HG02571 (cell line): ENCODE measurements around the gene CALD1.

Source experiments
- ATAC-seq: cut with Tn5 transposase; IDR thresholded peaks from one replicate; pipeline ENCODE4 v1.9.1; 2021; ENCODE audit warnings: mild to moderate bottlenecking, moderate library complexity; ENCODE audit not compliant: unreplicated experiment

The CALD1 gene

GRCh38 chr7:134825666-134826065 lies 46.2 kb downstream of the CALD1 start:
- no peak for ATAC-seq

- ATAC-seq: no peak
Measured at GRCh38 chr7:134826105-134826504, 46.7 kb downstream of the CALD1 start.

- no peak for ATAC-seq
Measured at GRCh38 chr7:134827436-134827835, 48.0 kb downstream of the CALD1 start.

GRCh38 chr7:134827889-134828288 lies 48.5 kb downstream of the CALD1 start:
- ATAC-seq: no peak

GRCh38 chr7:134828361-134828760 lies 48.9 kb downstream of the CALD1 start:
- no peak for ATAC-seq

- no peak for ATAC-seq
Measured at GRCh38 chr7:134829380-134829986, 50.0 kb downstream of the CALD1 start.

GRCh38 chr7:134831862-134832261 lies 52.4 kb downstream of the CALD1 start:
- no peak for ATAC-seq

DNA sequence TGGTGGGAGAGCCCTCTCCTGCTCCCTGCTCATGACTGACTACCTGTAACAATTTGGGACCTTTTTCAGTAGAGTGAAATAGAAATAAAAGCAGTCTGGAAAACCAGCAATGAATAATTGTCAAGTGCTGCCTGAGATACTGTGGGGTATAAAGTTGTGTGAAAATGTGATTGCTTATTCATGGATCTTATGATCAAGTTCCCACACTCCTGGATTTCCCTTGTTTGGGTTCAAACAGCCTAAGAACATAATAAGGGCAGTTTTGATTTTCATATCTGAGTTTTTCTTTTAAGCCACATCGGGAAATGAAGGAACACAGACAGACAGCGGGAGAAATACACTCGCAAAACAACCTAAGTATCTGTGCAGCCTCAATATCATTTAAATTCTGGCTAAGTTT lies 52.9 kb downstream of the CALD1 start:
- no peak for ATAC-seq

GRCh38 chr7:134834689-134835462 lies 55.4 kb downstream of the CALD1 start:
- ATAC-seq: no peak

- ATAC-seq: no peak
Measured at GRCh38 chr7:134835463-134835823, 56.0 kb downstream of the CALD1 start.

DNA sequence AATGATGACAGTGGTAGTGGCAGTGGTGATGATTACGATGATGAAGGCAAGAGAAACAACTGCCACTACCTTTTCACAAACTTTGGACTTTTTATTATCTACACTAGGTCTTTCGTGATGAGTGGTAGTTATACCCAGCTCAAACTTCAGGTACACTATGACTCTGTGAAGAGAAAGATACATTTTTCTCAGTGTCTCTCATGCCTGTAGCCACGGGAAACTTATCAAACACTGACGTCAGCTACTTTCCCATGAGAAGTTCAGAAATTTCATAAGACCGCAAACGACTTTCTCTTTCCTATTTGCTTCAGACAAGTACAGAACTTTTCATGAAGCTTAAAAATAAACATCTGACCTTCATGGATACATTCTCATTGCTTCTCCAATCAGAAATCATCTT lies 57.0 kb downstream of the CALD1 start:
- ATAC-seq: no peak

DNA sequence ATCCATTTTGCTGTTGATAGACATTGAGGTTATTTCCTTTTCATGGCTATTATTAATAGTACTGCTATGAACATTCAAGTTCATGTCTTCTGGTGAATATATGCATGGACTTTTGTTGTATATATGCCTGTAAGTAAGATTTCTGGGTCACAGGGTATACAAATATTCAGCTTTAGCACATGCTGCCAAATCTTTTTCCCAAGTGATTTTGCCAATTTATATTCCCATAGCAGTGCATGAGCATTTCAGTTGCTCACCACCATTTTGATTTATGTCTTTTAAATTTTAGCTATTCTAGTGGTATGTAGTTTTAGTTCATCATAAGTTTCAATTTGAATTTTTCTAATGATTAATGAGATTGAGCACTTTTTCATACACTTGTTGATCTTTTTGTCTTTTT lies 59.9 kb downstream of the CALD1 start:
- no peak for ATAC-seq

DNA sequence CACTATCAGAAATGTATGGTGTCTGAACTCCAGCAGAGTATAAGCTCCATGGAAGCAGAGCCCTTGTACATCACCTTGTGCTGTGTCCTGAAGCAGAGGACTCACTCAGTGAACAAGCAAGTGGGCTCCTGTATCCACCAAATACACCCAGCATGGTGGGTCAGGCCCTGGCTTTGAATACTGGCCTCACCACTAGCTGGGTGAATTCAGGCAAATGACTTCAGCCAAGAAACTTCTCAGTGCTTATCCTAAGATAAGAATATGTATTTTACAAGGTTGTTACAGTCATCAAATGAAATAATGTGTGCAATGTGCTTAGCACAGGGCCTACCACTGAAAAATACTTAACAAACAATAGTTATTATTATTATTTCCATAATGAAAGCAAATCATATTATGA lies 62.6 kb downstream of the CALD1 start:
- ATAC-seq: no peak

DNA sequence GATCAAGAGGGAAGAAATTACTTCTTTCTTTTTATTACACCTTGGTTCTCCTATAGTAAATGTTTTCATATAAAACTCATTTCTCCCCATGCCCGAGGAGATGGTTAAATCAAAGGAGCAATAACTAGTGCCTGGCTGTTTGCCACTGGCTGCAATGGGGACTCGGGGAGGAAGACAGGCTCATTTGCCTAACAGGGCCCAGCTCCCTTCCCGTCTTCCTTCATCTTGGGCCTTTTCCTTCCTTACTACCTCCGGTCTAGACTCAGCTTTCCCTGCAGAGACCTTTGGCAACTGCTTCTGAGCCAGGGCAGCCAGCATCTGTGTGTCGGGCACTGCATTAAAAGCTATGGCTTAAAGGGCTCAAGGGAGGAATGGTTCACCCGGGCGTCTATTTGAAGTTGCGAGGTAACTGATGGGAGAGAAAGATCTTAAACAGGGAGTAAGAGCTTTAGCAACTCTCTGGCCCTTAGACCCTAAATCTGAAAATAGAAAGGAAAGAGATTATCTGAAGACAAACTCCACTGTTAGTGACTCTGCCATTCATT lies 63.5 kb downstream of the CALD1 start:
- ATAC-seq: no peak

GRCh38 chr7:134844200-134844599 lies 64.8 kb downstream of the CALD1 start:
- ATAC-seq: no peak

DNA sequence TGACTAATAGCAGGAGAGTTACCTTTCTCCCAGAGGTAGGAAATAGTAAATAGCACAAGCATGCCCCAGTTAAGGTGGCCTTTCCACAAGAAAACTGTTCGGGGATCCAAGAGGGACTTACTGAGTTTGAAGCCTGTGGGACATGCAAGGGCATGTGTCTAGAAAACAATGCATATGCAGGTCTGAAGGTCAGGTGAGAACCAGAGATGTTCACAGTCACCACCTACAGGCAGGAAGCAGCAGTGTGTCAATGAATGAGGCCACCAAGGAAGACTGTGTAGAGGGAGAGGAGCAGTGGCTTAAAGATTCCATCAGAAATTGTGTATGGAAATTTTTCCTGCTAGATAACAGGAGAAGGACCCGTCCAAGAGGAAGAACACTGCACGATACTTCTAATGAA lies 66.0 kb downstream of the CALD1 start:
- no peak for ATAC-seq

GRCh38 chr7:134847851-134848588 lies 68.6 kb downstream of the CALD1 start:
- ATAC-seq: no peak

- no peak for ATAC-seq
Measured at GRCh38 chr7:134850066-134850465, 70.6 kb downstream of the CALD1 start.

DNA sequence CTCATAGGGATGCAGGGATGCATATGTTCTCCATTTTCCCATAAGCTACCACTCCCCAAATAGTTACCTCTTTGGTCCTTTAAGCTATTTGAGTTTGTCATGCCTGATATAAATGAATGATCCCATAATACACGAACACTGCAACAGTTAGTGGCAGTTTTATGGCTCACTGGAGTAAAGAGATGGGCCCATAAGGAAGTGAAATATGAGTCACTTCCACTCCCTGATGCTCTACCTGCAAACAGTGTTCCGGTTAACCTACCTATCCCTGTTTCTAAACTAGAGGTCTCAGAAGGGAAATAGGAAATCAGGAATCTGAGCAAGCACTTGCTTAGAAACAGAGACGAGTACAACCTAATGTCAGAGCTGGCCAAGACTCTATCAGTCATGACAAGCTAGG lies 71.7 kb downstream of the CALD1 start:
- no peak for ATAC-seq

GRCh38 chr7:134852625-134853024 lies 73.2 kb downstream of the CALD1 start:
- ATAC-seq: no peak

DNA sequence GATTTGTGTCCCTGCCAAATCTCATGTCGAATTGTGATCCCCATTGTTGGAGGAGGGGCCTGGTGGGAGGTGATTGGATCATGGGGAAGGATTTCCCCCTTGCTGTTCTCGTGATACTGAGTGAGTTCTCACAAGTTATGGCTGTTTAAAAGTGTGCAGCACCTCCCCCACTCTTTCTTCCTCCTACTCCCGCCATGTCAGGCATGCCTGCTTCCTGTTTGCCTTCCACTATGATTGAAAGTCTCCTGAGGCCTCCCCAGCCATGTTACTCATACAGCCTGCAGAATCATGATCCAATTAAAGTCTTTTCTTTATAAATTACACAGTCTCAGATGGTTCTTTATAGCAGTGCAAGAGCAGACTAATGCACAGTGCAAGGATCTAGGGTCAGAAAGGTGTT lies 75.4 kb downstream of the CALD1 start:
- no peak for ATAC-seq

- ATAC-seq: no peak
Measured at GRCh38 chr7:134855442-134855841, 76.0 kb downstream of the CALD1 start.
